ENCODE measurements around the gene FBN1. TPM values are rescaled to one million over a fixed set of nuclear protein-coding genes. Genes with fewer than 3 reads are reported as not detected.

Gene FBN1
- total and polyA plus RNA-seq, 12 donors, result 5.6 to 84.6 (median 54.5) TPM

DNA sequence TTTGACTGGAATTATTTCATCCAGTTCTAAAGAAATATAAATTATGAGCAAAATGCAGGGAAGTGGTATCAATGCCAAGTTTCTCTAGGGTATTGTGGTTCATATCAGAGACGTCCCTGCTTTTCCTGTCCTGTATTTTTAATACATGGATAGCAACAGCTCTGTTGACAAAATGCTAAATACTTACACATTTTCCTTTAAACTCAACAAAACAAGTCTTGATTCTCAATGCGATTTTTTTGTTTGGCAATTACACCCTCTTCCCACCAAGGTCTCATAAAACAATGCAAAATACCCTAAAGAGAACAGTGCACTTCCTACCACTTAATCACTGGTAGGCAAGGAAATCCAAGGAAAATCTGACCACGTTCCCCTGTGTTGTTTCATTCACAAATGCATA lies 194.3 kb downstream of the FBN1 start:
- no peak for DNase-seq
- TF ChIP-seq POLR2A (IDR thresholded peaks at IDR 0.05) (no peak), CTCF (IDR thresholded peaks at IDR 0.05) (no peak)
- intact Hi-C loops (cut with DNase I), result no loop called here
- H3K27ac ChIP-seq, result no peak overlapping the region
- H3K36me3 ChIP-seq (replicated peaks in 1 of 2), result peaks cover 0 to 19% of the 10 kb centered on the region in 2 donors
- no peaks in the 10 kb centered on the region for H3K27me3 ChIP-seq
- no peaks in the 10 kb centered on the region for H3K4me1 ChIP-seq (replicated peaks in 1 of 2)
- H3K9me3 ChIP-seq (replicated peaks in 1 of 3), result no peaks in the 10 kb centered on the region
- no peak overlapping the region for H3K4me3 ChIP-seq
- WGBS, 4 donors, result 57 to 60% (median 58%) methylated on average over 3 of the region's 3 CpGs

DNA sequence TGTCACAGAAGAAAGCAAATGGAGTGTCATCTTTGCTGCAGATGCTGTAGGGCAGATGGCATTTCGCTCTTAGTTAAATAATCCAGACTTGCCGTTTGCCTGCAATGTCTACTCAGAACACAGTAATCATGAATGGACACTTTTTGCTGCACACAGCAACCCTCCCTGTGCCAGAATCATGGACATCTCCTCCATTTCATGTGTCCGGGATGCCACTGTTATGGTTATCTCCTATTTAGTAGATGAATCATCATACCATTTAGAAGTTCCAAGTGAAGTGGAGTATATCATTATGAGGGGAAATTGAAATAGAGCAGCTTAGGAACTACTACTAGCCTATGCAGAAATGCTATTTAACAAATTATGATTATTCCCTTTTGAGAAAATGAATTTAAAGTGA lies 195.8 kb downstream of the FBN1 start:
- 89 to 100% (median 92%) methylated on average over 3 of the region's 3 CpGs for WGBS, 4 donors
- no peaks in the 10 kb centered on the region for H3K4me1 ChIP-seq (replicated peaks in 1 of 2)
- no peak overlapping the region for H3K4me3 ChIP-seq
- no peaks in the 10 kb centered on the region for H3K9me3 ChIP-seq (replicated peaks in 1 of 3)
- intact Hi-C loops (cut with DNase I), result no loop called here
- H3K36me3 ChIP-seq (replicated peaks in 1 of 2), result peaks cover 0 to 12% of the 10 kb centered on the region in 2 donors
- no peak for DNase-seq
- TF ChIP-seq CTCF (IDR thresholded peaks at IDR 0.05), result no peak
- TF ChIP-seq POLR2A (IDR thresholded peaks at IDR 0.05), result no peak
- H3K27ac ChIP-seq, result no peak overlapping the region
- H3K27me3 ChIP-seq, result no peaks in the 10 kb centered on the region

DNA sequence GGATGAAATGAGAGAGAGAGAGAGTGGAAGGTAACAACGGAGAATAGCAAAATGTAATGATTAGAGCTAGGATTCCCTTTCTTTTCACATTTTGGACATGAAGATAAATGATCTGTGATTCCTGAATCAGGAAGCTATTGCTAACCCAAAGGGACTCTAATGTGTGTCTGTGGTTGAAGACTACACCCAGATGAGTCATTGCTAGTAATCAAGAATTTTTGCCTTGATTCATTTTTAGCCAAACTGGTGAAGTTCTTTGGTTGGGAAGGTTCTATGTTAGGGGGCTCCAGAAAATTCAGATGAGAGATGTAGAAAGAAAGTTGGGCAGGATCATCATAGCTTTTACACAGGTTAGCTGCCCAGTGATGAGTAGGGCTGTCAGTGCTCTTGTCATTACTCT lies 197.9 kb downstream of the FBN1 start:
- Histone ChIP-seq H3K36me3 (replicated peaks in 1 of 2) (peaks cover 0 to 20% of the 10 kb centered on the region in 2 donors), H3K4me1 (replicated peaks in 1 of 2) (no peaks in the 10 kb centered on the region), H3K4me3 (no peak overlapping the region), H3K27ac (no peak overlapping the region), H3K27me3 (no peaks in the 10 kb centered on the region), H3K9me3 (replicated peaks in 1 of 3) (no peaks in the 10 kb centered on the region)
- WGBS, 4 donors, result 88 to 95% (median 93%) methylated on average over 1 of the region's 1 CpG
- intact Hi-C loops (cut with DNase I), result no loop called here
- TF ChIP-seq CTCF (IDR thresholded peaks at IDR 0.05) (no peak), POLR2A (IDR thresholded peaks at IDR 0.05) (no peak)
- DNase-seq, result no peak

DNA sequence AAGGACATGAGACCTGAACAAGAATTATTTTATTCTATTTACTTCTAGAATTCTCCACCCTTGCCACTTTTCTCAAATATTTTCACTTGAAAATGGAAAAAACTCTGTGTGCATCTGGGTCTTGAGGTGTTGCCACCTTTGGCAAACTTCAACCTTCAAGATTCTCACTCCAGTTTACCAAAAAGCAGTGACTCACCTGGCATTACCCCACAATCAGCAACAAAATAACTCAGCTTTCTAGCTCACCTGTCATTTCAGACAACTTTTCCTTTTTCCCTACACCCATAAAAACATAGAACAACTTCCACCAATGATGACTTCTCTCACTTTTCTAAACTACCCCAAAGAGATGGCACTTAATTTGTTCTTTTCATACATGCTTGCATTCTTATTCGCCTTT lies 198.5 kb downstream of the FBN1 start:
- H3K27me3 ChIP-seq, result no peaks in the 10 kb centered on the region
- no peak for DNase-seq
- H3K36me3 ChIP-seq (replicated peaks in 1 of 2), result peaks cover 0 to 24% of the 10 kb centered on the region in 2 donors
- H3K4me3 ChIP-seq, result no peak overlapping the region
- H3K9me3 ChIP-seq (replicated peaks in 1 of 3), result no peaks in the 10 kb centered on the region
- TF ChIP-seq CTCF (IDR thresholded peaks at IDR 0.05), result no peak
- TF ChIP-seq POLR2A (IDR thresholded peaks at IDR 0.05), result no peak
- WGBS, 4 donors, result 94 to 100% (median 97%) methylated on average over 1 of the region's 1 CpG
- H3K27ac ChIP-seq, result no peak overlapping the region
- intact Hi-C loops (cut with DNase I), result no loop called here
- H3K4me1 ChIP-seq (replicated peaks in 1 of 2), result no peaks in the 10 kb centered on the region

Data from adrenal gland (tissue), 12 donors.